ENCODE results near the gene TNFSF13B.

GRCh38 chr13:108278466-108278865, 8.9 kb downstream of the TNFSF13B start:
- TF ChIP-seq CTCF (IDR thresholded peaks at IDR 0.05) (no peak), POLR2A (IDR thresholded peaks at IDR 0.05) (no peak)
